Measurements from ENCODE around the gene STT3A.

Gene STT3A

GRCh38 chr11:125663910-125664309 lies 71.3 kb downstream of the STT3A start:
- DNase-seq (ENCODE audit: low spot score) = no peak

DNA sequence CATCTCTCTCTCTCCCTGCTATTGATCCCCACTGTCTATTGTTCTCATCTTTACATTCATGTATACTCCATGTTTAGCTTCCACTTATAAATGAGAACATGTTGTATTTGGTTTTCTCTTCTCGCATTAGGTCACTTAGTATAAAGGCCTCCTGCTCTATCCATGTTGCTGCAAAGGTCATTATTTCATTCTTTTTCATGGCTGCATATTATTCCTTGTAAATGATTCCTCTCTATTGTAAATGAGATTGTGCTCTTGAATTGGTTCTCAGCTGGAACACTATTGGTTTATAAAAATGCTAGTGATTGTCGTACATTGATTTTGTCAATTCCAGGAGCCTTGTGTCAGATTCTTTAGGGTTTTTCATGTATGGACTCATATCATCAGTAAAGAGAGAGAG lies 74.5 kb downstream of the STT3A start:
- DNase-seq (ENCODE audit: low spot score) = no peak

DNA sequence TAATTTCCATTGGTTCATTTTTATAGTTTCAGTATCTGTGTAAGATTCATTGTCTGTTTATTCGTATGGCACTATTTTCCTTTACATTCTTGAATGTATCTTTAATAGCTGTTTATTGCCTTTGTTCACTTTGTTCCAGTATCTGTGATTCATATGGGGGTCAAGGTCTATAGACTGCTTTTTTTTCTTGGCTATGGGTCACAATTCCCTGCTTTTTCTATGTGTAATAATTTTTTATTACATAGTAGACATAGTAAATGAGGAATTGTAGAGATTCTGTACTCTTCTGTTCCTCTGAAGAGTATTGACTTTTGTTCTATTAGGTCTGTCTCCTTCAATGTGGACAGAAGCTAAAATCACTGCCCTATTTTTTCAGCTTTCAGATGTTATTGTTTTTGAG lies 77.5 kb downstream of the STT3A start:
- peak; percentile 36 for DNase-seq (ENCODE audit: low spot score)

GRCh38 chr11:125671561-125671960 lies 78.9 kb downstream of the STT3A start:
- no peak for DNase-seq (ENCODE audit: low spot score)

All from LoVo (cell line).